HG03135 (cell line): ENCODE data around the gene RIOK2.
A peak's percentile ranks its signal among the peaks of the same experiment; 100 is the strongest.
"Not testable (repeated sequence)": the region's sequence is repeated elsewhere in the genome, so short reads cannot be mapped to it uniquely, and the experiment has no call there.

Experiments
- ATAC-seq: cut with Tn5 transposase; IDR thresholded peaks from one replicate; pipeline ENCODE4 v1.9.1; 2021; ENCODE audit warnings: mild to moderate bottlenecking, moderate library complexity; ENCODE audit not compliant: unreplicated experiment

The RIOK2 gene

DNA sequence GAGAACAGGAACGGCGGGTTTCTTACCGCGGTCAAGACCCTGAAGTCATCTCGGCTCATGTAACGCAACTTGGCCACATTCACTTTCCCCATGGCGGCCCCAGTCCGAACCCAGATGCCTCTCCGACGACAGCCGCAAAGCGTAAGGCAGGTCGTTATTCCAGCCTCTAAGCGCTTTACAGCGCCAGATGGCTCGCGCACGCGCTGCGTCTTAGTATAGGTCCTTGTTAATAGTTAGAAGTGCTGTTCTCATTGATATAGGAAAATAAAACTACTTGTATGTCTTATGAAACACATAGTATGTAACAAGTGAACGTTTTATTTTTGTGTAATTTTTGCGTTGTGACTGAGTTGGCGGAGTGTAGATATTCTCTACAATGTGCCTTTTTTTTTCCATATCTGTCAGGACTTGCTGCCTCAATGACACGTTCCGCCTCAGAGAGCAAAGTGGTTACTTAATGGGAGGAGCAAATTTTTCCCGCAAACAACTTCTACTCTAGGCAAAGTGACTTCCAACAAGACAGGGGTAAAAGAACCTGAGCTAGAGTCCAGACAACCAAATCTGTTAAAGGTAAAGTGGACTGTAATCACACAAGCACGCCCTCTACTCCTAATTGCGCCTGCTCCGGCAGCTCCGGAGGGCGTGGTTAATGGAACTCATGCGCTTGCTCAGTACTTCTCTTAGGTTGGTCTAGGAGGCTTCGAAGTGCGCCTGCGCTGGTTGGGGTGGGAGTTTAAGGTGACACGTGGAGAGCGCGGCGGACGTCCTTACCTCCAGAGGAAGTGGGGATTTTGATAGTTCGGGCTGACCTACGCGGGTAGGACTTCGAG, at the start of gene RIOK2:
Gene RIOK2 (minus strand): TSS at position 148 of the 830 bp plus-strand sequence. CDS start 56 bp downstream, at position 92.
- peak; percentile 93 for ATAC-seq

DNA sequence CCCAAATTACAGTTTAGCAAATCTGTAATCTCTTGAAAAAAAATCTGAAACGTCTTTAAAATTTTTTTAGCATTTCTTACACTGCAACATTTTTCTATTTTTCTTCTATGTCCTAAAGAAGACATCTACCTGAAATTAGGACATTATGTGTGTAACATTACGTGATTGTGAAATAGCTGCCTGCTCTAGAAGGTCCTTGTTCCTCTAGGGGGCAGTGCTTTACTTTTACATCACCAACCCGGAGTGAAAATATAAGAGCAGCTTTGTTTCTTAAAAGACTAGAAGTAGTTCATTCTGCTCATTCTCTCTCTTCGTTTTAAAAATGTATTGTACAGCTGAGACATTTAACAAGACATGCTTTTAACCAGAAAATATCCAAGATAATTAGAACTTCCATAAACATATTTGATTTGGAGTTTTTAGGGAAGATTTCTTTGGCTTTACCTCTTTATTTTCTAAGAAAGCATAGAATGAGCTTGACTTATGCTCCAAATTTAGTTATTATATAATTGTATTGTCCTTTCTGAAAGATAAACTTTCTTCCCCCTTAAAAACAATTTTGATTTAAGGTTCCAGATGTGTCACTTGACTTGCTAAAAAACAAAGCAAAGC, 48.1 kb upstream of the RIOK2 start:
- ATAC-seq, result peak; percentile 94

DNA sequence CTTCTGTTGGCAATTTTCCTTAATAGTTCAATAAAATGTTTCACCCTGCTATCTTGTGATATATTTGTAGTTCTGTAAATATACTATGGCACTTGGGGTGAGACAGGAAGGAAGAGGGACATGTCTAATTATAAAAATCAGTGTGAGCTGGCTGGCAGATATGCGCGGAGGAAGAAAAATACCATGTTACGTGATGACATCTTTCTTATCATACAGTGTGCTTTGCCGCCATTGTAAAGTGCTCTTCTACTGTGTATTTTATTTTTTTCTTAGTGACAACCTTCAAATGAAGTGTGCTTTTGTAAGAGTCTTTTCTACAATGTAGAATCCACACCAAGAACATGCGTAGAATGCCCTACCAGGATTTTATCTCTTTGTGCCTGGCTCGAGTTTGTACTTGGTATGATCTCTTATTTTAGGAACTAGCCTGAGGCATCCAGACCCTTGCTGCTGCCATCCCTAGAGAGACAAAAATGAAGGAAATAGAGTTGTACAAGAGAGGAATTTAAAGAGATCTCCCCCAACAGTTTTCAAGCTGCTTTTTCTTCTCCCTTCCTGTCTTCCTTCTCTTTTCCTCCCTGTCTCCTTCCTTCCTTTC, 46.7 kb upstream of the RIOK2 start:
- ATAC-seq, result no peak

DNA sequence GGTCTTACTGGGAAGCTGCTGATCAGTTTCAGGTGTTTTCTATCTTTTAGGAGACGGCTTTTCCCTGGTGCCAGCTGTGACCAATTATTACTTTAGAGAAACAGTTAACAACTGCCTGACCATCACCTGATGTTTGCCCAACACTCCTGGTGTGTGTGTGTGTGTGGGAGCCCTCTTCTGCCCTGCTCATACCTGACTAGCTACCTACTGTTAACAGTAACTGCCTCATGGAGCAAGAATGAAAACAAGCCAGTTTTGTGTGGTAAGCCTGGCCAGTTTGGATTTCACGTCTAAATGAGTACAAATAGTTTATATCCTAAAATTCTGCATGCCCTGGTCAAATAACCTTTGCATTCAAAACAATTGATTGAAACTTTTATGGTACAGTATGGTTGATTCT, 46.1 kb upstream of the RIOK2 start:
- no peak for ATAC-seq

DNA sequence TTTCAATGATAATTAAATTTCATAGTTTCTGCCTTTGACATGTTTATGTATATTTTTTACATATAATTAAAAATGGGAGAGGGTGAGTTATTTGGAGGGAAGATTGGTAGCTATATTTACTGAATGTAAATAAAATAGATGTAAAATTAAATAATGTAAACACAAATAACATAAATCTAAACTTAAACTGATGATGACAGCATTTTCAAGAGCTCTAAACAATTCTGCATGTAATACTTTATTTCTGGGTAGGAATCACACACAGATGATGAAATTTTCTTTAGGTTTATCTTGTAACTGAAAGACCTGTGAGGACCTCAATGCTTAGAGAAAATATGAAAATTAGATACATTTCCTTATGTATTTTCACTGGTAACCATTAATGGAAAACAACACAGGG, 42.2 kb upstream of the RIOK2 start:
- no peak for ATAC-seq

DNA sequence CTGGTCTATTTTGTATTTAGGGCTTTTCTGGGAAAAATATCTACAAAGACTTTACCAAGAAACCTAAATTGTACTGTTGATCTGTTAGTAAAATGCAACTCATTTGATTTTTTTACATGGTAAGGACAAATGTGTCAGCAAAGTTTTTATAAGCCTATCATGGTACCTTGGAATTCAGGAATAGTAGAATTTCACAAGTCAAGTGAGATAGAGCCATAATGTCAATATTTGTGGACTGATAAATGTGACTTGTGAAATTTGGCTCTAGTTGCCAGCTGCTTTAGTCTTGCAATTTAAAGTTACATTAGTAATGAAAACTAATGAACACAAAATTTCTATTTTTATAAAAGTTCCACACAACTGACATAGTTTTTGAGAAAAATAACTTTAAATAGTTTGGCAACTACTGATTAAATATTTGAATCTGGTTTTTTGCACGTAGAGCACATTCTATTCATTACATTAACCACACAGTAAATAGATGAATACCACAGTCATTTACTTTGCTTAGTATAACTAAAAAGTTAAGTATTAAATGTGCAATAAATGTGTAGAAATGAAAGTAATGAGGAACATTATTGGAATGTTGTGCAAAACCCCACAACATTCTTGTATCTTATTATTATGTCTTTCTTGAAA, 41.2 kb upstream of the RIOK2 start:
- ATAC-seq, result no peak

DNA sequence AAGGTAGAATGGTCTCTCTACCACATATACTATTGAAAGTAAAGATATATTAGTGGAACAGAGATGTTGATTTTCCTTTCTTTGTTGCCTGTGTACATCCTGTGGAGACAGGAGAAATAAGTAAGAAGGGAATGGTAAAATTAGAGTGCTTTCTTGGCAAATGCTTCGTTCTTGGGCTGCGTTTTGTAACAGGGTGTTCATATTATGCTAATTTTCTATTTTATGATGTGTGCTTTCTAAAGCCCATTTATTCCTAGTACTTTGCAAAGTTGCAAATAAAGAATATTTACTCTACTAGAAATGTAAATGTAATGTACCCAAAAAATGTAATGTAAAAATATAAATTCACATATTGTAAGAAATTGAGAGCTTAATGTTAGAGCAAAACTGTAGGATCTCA, 40.5 kb upstream of the RIOK2 start:
- no peak for ATAC-seq

DNA sequence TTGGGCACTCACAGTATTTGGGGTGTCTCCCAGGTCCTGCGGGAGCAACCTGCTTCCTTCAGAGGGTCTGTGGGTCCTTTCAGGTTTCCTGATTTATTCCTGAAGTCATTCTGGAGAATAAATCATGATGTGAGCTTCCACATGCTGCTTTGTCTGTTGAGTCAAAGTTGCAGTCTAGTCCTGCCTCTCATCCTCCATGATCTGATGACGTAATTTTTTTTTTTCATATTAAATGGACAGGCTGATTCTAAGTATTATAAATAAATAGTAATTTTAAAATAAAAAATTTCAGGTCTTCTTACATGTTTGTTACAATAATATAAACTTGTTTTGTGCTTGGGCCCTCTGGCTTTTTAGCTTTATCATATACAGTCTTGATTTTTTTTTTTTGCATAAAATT, 26.3 kb upstream of the RIOK2 start:
- no peak for ATAC-seq

DNA sequence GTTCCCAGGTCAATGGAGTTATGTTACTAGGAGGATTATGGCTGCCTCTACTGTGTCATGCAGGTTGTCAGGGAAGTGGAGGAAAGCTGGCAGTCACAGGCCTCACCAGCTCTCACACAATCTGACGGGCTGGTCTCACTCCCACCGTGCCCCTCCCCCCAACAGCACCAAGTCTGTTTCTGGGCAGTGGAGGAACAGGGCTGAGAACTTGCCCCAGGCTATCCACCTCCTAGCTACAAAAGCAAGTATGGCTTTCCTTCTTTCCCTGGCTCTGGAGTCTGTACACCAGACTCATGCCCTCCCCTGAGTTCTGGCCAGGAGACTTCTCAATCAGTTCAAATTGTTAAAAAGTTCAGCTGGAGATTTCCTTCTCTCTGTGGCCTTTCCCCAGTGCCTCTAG, 25.7 kb upstream of the RIOK2 start:
- no peak for ATAC-seq

DNA sequence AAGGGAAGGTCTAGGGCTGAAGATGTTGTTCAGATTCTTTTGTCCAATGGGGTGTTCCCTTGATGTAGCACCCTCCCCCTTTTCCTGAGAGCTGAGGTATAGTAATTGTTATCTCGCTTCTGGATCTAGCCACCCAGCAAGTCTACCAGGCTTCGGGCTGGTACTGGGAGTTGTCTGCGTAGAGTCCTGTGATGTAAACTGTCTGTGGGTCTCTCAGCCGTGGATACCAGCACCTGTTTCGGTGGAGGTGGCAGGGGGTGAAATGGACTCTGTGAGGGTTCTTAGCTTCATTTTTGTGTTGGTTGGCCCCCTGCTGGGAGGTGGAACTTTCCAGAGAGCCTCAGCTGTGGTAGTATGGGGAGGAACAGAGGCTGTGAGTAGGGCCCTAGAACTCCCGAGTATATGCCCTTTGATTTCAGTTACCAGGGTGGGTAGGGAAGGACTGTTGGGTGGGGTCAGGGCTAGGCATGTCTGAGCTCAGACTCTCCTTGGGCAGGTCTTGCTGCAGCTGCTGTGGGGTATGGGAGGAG, 25.2 kb upstream of the RIOK2 start:
- no peak for ATAC-seq

DNA sequence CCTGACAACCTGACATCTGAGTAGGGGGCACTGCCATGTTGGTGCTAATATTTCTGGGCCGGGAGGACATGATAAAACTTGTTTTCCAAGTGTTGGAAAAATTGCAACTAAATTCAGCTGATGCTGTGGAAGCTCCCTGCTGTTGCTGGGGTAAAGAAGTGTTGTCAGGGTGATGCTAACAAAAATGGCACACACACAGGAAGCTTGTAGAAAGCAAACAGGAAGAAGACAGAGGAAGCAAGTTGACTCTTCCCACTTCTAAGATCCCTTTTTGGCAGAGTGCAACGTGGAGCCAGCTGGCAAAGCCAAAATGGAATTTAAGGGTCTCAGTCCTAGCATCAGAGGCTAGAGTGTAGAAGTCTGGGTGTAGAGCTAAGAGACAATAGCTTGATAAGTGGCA, 11.3 kb upstream of the RIOK2 start:
- no peak for ATAC-seq

DNA sequence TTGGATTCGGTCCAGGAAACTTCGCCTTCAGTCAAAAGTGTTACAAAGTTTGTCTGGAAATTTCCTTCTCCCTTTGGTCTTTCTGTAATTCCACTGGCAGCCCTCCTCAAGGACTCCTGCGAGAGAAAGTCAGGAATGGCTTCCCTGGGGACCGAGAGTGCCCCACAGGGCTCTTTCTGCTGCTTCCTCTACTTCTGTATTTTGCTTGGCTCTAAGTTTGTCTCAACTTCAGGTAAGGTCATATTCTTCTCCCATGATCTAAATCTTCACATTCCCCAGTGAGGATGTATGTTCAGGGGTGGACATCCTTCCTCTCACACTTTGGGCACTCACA, 10.3 kb upstream of the RIOK2 start:
- no peak for ATAC-seq

DNA sequence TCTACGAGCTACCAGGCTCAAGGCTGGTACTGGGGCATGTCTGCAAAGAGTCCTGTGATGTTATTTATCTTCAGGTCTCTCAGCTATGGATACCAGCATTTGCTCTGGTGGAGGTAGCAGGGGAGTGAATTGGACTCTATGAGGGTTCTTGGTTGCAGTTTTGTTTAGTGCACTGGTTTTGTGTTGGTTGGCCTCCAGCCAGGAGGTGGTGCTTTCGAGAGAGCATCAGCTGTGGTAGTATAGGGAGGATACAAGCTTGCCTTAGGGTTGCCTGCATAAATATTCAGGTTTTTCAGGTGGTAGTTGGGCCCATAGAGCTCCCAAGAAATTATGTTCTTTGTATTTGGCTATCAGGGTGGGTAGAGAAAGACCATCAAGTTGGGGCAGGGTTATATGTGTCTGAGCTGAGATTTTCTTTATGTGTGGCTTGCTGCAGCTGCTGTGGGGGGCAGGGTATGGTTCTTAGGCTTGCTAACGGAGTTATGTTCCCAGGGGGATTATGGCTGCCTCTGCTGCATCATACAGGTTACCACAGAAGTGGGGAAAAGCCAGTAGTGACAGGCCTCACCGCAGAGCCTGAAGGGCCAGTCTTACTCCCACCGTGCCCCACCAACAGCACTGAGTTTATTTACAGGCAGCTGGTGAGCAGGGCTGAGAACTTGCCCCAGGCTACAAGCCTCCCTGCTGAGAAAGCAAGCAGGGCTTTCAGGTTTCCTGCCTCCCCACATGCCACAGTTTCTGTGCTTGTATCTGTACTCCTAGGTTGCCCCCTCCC, 9.7 kb upstream of the RIOK2 start:
- peak; percentile 63 for ATAC-seq

DNA sequence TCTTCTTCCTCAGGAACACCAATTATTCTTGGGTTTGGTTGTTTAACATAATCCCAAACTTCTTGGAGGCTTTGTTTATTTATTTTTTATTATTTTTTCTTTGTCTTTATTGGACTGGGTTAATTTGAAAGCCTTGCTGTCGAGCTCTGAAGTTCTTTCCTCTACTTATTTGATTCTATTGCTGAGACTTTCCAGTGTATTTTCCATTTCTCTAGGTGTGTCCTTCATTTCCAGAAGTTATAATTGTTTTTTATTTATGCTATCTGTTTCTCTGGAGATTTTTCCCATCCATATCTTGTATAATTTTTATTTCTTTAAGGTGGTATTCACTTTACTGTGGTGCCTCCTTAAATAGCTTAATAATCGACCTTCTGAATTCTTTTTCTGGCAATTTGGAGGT, 8.8 kb upstream of the RIOK2 start:
- no peak for ATAC-seq

DNA sequence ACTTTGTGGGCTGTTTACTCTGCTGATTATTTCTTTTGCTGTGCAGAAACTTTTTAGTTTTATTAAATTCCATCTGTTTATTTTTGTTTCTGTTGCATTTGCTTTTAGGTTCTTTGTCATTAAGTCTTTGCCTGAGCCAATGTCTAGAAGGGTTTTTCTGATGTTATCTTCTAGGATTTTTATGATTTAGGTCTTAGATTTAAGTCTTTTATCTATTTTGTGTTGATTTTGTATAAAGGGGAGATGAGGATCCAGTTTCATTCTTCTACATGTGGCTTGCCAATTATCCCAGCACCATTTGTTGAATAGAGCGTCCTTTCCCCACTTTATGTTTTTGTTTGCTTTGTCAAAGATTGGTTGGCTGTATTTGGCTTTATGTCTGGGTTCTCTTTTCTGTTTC, 6.5 kb upstream of the RIOK2 start:
- not testable (repeated sequence) for ATAC-seq

DNA sequence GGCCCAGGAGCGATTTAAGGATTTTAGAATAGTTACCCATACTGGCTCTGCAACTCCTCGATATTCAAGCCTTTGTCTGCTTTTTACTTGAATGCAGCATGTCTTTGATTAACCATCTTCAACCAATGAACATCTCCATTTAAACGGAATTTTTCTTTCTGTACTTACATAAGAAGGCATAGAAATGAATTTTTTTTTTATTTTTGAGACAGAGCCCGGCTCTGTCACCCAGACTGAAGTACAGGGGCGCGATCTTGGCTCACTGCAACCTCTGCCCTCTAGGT, 825 bp upstream of the RIOK2 start:
- ATAC-seq, result no peak

DNA sequence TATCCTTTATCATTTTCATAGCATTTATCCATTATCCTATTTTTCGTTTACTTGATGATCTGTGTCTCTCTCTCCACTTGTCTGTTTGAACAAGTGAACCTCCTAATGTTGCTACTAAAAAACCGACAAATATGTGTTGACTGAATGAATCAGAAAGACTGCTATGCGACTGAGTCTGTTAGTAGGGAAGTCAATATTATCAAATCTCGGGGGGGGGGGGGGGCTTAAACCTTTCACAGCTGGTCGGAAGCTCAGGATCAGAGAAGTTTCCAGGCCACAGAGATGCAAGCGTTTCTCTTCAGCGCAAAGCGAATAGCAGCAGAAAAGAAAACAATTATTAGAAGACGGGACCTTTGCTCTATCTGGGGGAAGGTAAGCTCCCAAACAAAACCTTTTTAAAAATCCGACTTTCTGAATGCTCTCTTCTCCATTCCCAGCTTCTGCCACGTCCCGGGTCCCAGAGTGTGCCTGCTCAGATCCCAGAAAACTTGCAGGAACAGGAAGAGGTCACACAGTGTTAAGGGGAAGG, 412 bp downstream of the RIOK2 start:
- no peak for ATAC-seq

DNA sequence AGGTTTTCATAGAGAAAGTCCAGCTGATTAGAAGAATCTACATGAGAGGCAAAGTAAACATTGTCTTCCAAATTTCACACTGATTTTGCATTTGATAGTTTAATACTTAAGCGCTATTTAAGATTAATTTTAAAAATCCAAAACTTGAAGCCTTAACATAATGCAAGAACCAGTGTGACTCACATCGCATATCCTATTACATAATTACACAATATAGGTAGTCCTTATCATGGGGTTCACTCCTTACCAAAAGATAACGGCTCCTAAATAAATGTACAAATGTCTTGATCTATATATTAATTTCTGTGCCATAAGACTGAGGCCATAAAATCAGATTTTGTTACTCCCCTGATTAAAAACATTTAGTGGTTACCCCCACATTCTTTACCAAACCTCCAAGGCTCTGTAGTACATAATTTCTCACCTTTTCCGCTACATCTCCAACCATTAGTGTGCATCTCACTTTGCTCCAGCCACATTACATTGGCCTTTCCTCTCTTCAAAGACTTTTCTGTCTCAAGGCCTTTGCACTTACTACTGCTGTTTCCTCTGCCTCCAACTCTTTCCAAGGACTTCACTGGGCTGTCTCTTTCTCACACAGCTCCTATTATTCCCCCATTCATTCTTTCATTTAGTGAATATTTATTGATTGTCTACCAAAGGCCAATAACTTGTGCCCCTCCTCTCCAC, 1.0 kb downstream of the RIOK2 start:
- ATAC-seq, result no peak

DNA sequence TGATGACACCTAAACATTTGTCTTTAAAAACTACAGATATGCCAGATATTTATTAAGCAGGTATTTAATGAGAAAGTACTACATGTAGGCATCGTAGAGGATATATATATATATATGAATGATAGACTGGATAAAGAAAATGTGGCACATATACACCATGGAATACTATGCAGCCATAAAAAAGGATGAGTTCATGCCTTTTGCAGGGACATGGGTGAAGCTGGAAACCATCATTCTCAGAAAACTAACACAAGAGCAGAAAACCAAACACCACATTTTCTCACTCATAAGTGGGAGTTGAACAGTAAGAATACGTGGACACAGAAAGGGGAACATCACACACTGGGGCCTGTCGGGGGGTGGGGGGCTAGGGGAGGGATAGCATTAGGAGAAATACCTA, 3.6 kb downstream of the RIOK2 start:
- ATAC-seq, result not testable (repeated sequence)

DNA sequence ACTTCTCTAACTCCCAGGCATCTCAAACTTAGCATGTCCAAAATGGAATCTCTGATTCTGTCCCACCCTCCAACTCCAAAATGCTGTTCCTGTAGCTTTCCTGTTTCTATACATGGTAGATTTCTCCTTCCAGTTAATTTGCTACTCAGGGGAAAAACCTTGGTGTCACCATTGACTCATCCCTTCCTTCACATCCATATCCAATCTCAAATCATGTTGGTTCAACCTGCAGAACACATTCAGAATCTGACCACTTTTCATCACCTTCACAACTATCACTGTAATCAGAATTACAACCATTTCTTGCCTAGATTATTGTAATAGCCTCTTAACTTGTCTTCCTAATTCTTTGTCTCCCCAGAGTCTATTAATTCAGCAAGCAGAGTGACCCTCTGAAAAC, 10.8 kb downstream of the RIOK2 start:
- ATAC-seq, result no peak
